Endothelial cell of umbilical vein (primary cell): Measurements from ENCODE around the gene PARP12. TPM values are rescaled to one million over a fixed set of nuclear protein-coding genes. Genes with fewer than 3 reads are reported as not detected.

Experiments used
- BruUV-seq: library from RNA; stranded (reverse); fragments of 400-500 nt; replicated peaks from 2 replicates; lab custom pipeline; 2021; lab: Mats Ljungman, UMichigan
- CTCF ChIA-PET: fragments of 300-600, 350-600 bp; sonication (Branson Sonifier 250); formaldehyde crosslinking; loops from one replicate; lab custom pipeline; 2021; ENCODE audit warnings: antibody characterized with exemption, inconsistent platforms; lab: Charles Lee
- POLR2A ChIA-PET: fragments of 300-600, 350-600 bp; sonication (Branson Sonifier 250); formaldehyde crosslinking; loops from one replicate; lab custom pipeline; 2021; ENCODE audit warnings: antibody characterized with exemption, inconsistent platforms; lab: Charles Lee
- DNase-seq: peaks from one replicate; pipeline ENCODE4 v3.0.0-alpha.2; 2011; ENCODE audit warnings: low read depth, low spot score
- FAIRE-seq: peaks from 2 replicates; lab custom pipeline; 2011; peaks lifted over from hg19 to GRCh38; lab: Jason Lieb, UNC
- H2AFZ ChIP-seq: 2 replicates; pipeline ENCODE4 v1.6.0; 2012; ENCODE audit warnings: low read depth, low read length, control low read depth, inconsistent platforms
- H3K27ac ChIP-seq: 2 replicates; pipeline ENCODE4 v1.5.1; 2011; ENCODE audit warnings: low read depth, mild to moderate bottlenecking, control low read depth, low read length, moderate library complexity; ENCODE audit not compliant: insufficient read depth
- H3K27me3 ChIP-seq, 2 experiments: 2 replicates each; pipeline versions ENCODE4 v1.6.0 to v1.6.1; 2011; ENCODE audit warnings: low read length in 2 of 2, mixed read lengths in 1 of 2; ENCODE audit not compliant: control insufficient read depth in 2 of 2, insufficient read depth in 2 of 2
- H3K36me3 ChIP-seq, 2 experiments: 2 replicates in 1 of 2; 3 replicates in 1 of 2; pipeline ENCODE4 v1.5.1; 2011; ENCODE audit warnings: low read length in 2 of 2, mild to moderate bottlenecking in 1 of 2, moderate library complexity in 1 of 2; ENCODE audit not compliant: control insufficient read depth in 2 of 2, insufficient read depth in 2 of 2; ENCODE audit errors: extremely low read depth in 1 of 2
- H3K4me1 ChIP-seq: 3 replicates; pipeline ENCODE4 v1.5.1; 2011; ENCODE audit warnings: mild to moderate bottlenecking, low read length; ENCODE audit not compliant: control insufficient read depth, insufficient read depth; ENCODE audit errors: extremely low read depth
- H3K4me2 ChIP-seq: 2 replicates; pipeline ENCODE4 v1.6.1; 2011; ENCODE audit warnings: low read length, control low read depth, mixed read lengths; ENCODE audit not compliant: insufficient read depth
- H3K4me3 ChIP-seq, 3 experiments: fragments of 200-600 bp in 1 of 3; sonication (generic), shearing (Covaris generic) in 1 of 3; replicated peaks in 1 of 3; 2 replicates each; pipeline ENCODE4 v1.5.1; 2011 to 2016; ENCODE audit warnings: control low read depth in 3 of 3, low read length in 3 of 3, mild to moderate bottlenecking in 2 of 3, inconsistent platforms in 1 of 3, low read depth in 1 of 3, moderate library complexity in 1 of 3; ENCODE audit not compliant: insufficient read depth in 1 of 3
- H3K79me2 ChIP-seq: 2 replicates; pipeline ENCODE4 v1.6.0; 2012; ENCODE audit warnings: low read length, inconsistent platforms; ENCODE audit not compliant: control insufficient read depth, insufficient read depth
- H3K9ac ChIP-seq: replicated peaks from 2 replicates; pipeline ENCODE3; 2011; ENCODE audit warnings: low read length, control low read depth; ENCODE audit not compliant: insufficient read depth; ENCODE audit errors: extremely low read depth
- H3K9me1 ChIP-seq: replicated peaks from 3 replicates; pipeline ENCODE4 v1.6.0; 2011; ENCODE audit warnings: mild to moderate bottlenecking, low read length; ENCODE audit not compliant: control insufficient read depth, insufficient read depth; ENCODE audit errors: extremely low read depth
- H3K9me3 ChIP-seq: replicated peaks from 2 replicates; pipeline ENCODE4 v1.5.1; 2012; ENCODE audit warnings: low read length, inconsistent platforms; ENCODE audit not compliant: control insufficient read depth, insufficient read depth
- H4K20me1 ChIP-seq: replicated peaks from 2 replicates; pipeline ENCODE3; 2011; ENCODE audit warnings: mild to moderate bottlenecking, low read length; ENCODE audit not compliant: control insufficient read depth, insufficient read depth; ENCODE audit errors: extremely low read depth
- FOS ChIP-seq: IDR thresholded peaks from 2 replicates; pipeline ENCODE4 v1.6.1; 2011; ENCODE audit warnings: mild to moderate bottlenecking, low read length, moderate library complexity, borderline replicate concordance; ENCODE audit not compliant: insufficient read depth
- GATA2 ChIP-seq: IDR thresholded peaks from 2 replicates; pipeline ENCODE4 v1.7.0; 2011; ENCODE audit warnings: low read depth, mild to moderate bottlenecking, moderate library complexity, mixed read lengths, low read length; ENCODE audit not compliant: insufficient read length, insufficient read depth
- JUN ChIP-seq: IDR thresholded peaks from 2 replicates; pipeline ENCODE4 v1.6.1; 2011; ENCODE audit warnings: borderline replicate concordance, low read depth; ENCODE audit not compliant: insufficient read length, insufficient read depth
- MYC ChIP-seq: IDR thresholded peaks from one replicate; pipeline ENCODE4 v1.6.1; 2011; ENCODE audit warnings: mild to moderate bottlenecking, low read depth, low read length
- POLR2AphosphoS5 ChIP-seq: IDR thresholded peaks from 2 replicates; pipeline ENCODE4 v1.6.1; 2012; ENCODE audit warnings: low read depth, mild to moderate bottlenecking, control low read depth, low read length, moderate library complexity; ENCODE audit not compliant: insufficient read depth
- dilution Hi-C: fragments of 300-500 bp; cut with MboI; formaldehyde crosslinking; loops from one replicate; pipeline ENCODE4 v1.15.0; 2019; ENCODE audit warnings: low sequenced_read_pairs; ENCODE audit not compliant: extremely low pct_ligation_motif_present
- intact Hi-C: fragments of 100-400 bp; cut with micrococcal nuclease; formaldehyde crosslinking; loops from one replicate; pipeline ENCODE4 v1.10.0; 2022
- polyA plus RNA-seq, 4 experiments: library from polyadenylated mRNA; depleted of rRNA in 3 of 4; stranded (reverse) in 3 of 4; unstranded in 1 of 4; fragments of >200 nt; gene quantifications; 2 replicates each; pipeline versions ENCODE4 v1.2.1 to v1.2.3, GENCODE V29; 2011 to 2012; ENCODE audit warnings: missing spikeins in 1 of 4
- total RNA-seq: library from RNA; stranded (reverse); gene quantifications from 2 replicates; pipeline ENCODE4 v1.2.3, GENCODE V29; 2021
- TF ChIP-seq, protein P1 (sequence below): IDR thresholded peaks from 2 replicates; pipeline ENCODE4 v1.6.1; 2011; ENCODE audit not compliant: insufficient read depth, insufficient read length

The PARP12 gene
- total and polyA plus RNA-seq, 2 donors (not counting 3 experiments of a cell fraction or from before 2014, with no cell fraction given): 65.4 to 83.2 TPM

DNA sequence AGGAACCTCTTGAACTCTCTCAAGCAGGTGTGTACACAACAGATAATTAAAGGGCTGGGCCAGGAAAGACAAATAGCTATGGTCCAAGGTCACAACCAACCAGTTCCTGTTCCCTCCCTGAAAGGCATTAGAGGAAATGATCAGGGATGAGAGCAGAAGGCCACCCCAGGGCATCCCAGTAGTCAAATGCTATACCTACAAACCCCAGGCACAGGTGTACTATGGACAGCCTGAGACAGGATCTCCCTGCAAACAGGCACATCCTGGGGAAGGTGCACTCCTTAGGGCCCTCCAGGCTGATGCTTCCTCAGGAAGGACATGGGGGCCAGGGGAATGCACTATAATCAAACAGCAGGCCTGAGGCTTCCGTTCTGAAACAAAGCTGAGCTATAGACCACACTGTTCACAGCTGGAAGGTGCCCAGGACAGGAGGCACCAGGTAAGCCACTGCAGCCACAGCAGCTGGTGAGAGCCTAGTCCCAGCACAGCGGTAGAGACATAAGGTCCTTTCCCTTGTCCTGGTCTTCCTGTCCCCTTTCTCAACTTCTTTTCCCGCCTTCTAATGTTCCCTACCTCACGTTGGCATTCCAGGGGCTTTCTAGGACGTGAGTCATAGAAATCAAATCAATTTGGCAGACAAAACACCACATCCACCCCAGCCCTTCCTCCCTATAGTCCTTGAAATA lies 13.3 kb downstream of the PARP12 start:
- ChIA-PET CTCF (interaction anchor here (2.5 kb wide), 1 partner anchor 10 kb away, joined by 6 read pairs; no protein-coding TSS in a partner anchor), POLR2A (interaction anchor here (1.3 kb wide), 1 partner anchor 11 kb away, joined by 5 read pairs; no protein-coding TSS in a partner anchor)
- H3K79me2 ChIP-seq: no peaks in the 10 kb centered on the region
- H3K4me2 ChIP-seq: peak overlapping the region; percentile 60
- dilution Hi-C loops: no loop called here
- no peaks in the 10 kb centered on the region for H4K20me1 ChIP-seq
- peak overlapping the region; percentile 6 for H2AFZ ChIP-seq
- peak; percentile 23 for TF ChIP-seq GATA2
- no peak for TF ChIP-seq MYC
- TF ChIP-seq JUN: peak; percentile 72
- TF ChIP-seq POLR2AphosphoS5: peak; percentile 49
- TF ChIP-seq FOS: peak; percentile 86
- TF ChIP-seq, protein P1, sequence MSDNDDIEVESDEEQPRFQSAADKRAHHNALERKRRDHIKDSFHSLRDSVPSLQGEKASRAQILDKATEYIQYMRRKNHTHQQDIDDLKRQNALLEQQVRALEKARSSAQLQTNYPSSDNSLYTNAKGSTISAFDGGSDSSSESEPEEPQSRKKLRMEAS: no peak
- H3K9me3 ChIP-seq: no peaks in the 10 kb centered on the region
- H3K27me3 ChIP-seq: no peaks in the 10 kb centered on the region
- H3K4me3 ChIP-seq: no peak overlapping the region
- intact Hi-C loops: loop anchor here (1.0 to 10.0 kb wide), 4 partner anchors 10 to 1625 kb away; no protein-coding TSS in a partner anchor
- DNase-seq: peak; percentile 88
- H3K27ac ChIP-seq: peak overlapping the region; percentile 72
- no peaks in the 10 kb centered on the region for H3K9me1 ChIP-seq
- peaks cover 24% of the 10 kb centered on the region for H3K4me1 ChIP-seq
- BruUV-seq: TSS peak; percentile 19
- peaks cover 7 to 8% of the 10 kb centered on the region in 2 experiments for H3K36me3 ChIP-seq
- peak; percentile 86 for FAIRE-seq
- H3K9ac ChIP-seq: peak overlapping the region; percentile 56
